GM18907 (cell line): ENCODE results near the gene HOXD10.

Source experiments
- ATAC-seq: cut with Tn5 transposase; IDR thresholded peaks from one replicate; pipeline ENCODE4 v1.9.1; 2021; ENCODE audit warnings: mild to moderate bottlenecking, moderate library complexity; ENCODE audit not compliant: unreplicated experiment

The HOXD10 gene

DNA sequence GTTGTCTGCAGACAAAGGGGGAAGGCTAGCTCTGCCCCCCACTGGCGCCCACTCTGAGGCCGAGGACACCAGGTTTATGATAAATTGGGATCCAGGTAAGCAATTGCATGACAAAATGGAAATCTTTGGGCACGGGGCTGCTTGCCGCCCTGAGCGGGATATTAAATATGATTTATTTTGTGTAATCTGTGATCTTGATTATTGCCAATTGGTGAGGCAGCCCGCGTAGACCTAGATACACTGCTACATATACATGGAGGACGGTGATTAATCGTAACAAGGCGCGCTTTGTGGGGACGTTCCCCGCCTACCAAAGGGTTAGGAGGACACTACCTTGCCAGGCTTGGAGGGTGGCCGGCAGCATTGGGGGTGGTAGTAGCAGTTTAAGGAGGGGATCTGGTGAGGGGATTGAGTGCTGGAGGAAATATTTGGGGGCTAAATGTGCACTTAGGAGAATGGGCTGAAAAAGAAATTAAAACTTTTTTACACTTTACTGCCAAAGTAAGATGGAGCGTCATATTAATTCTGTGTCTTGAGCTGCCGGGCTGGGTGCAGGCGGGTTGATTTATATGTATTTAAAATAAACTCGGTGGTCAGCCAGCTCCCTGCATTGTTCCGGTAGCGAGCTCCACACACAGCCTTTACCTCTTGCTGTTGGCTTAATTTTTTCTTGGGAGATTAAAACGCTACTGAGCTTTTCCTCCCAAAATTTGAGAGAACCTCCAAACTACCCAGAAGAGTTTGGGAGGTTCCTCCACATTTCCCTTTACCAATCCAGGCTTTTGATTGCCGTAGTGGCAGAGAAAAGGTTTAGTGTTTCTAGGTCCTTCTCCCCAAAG is 44.6 kb downstream of the HOXD10 start:
- ATAC-seq: no peak

DNA sequence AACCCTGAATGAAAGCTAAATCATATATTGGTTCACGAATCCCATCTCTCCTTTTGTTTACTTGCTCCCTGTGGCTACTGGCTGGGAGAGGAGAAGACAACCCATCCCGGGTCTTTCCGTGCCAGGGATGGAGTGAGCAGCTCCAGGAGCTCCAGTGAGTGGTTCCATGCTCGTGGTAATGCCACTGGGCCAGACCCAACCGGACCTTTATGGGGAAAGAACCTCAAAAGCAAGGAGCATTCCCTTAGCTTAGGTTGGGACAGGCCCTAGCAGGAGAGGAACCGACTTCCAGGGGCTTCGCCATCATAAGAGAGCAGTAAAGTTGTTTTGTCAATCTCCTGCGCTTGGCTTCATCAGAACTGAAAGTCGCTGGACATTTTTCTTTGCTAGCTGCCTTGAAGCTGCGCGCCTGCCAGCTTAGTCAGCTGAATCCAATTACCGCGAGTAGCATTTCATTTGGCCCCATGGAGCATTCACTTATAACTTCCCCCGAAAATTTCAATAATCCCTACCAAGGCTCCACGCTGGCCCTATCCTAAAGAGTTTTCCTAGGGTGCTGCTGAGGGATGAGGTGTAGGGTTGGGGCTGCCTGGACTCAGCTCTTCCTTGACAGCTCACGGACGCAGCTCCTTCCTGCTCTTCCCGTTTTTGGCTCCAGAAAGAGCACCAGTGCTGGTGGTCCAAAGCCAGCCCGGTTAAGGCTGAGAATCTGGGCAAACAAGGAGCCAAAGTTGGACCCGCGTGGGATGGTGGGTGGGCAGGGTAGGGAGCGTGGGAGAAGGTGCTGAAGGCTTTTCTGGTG is 45.4 kb downstream of the HOXD10 start:
- ATAC-seq: no peak

DNA sequence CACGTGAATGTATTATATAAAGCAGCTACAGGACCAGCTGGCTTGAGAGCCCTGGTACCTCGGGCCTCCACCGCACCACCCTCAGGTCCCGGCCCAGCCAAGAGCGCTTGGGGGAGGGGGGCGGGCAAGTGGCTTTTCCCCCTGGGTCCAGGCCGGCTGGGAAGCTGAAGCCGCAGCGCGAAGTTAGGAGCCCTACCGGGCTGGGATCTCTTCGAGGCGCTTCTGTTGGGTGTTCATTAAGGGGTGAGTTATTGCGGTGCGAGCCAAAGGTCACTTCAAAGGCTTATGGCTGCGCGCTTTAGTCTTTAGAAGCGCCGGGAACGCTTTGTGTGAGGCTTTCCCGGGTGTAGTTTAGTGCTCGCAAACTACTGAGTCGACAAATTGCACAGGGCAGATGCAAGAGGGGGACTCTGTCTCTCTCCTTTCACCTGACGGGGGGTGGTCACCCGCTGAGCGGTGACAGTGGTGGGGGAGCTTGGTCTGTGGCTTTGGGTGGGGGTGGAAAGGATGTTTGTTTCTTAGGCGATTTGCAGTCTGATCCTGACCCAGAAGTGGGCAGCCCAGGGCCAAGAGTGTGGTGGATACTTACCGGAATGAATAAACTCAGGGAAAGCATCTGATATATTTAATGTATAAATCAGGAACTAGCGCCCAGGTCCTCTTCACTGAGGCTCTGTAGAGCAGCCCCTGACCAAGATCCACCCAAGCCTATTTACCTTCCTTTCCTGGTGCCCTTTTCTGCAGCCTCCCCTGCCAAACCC is 46.5 kb downstream of the HOXD10 start:
- no peak for ATAC-seq

DNA sequence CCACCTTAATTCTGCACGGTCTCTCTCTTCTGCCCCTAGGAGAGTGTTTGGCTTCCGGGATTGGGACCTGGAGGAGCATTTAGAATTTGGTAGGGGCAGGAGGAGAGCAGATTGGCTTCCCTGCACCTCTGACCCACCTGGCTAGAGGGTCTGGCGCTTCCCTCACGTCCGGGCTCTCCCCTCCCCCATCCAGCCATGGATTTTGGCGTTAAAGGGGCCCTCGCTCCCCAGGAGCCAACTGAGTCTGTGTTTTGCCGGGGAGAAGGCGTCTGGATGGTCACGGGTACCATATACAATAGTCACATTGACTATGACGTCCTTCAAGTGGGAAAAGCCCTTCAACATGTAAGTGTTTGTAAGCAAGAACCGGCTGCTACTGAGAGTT is 47.1 kb downstream of the HOXD10 start:
- no peak for ATAC-seq

DNA sequence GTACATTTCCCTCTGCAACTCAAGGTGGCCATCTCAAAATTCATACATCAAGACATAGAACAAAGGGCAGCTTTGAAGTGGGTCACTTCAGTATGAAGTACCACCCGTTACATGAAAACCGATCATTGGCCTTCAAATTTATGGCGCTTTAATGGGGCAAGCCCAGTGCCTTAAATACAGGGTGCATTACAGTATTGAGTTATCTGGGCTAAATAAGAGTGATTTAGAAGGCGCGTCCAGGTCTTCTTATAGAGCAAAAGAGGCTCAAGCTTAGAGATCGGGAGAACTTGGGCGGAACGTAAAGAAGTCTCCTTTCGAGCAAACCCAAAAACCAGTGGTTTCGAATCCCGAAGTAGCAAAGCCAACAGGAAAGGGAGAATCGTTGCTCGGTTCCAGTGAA is 47.6 kb downstream of the HOXD10 start:
- no peak for ATAC-seq

DNA sequence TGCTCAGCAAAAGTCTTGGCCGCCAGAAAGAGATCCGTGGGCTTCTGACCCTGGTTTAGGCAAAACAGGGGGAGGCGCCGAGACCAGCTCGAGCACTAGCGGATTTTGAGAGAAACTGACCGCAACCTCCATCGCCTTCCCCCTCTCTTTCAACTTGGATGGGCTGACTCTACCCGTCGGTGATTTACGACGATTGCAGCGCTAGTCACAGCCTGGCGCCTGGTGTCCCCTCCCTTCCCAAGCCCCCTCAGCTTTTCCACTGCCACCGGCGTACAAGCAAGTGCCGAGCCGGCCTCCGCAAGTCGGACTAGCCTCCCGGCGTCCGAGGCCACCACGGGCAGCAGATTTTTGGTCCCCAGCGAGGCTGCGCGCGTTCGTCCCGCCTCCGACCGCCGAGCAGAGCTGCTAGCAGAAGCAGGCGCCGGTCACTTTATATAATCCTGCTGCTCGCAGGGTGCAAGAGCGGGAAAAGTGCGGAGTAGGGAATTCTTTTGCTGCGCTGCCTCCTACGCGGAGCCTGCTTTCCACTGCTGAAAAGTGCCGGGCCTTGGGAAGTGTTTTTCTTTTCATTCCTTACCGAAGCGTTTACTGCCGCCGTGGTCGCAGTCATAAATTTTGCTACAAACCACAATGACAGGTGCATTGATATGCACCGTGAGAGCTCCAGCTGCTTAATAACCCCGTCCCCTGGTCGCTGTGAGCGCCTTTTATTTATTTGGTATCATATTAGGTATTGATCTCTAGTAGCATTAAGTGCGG is 48.2 kb downstream of the HOXD10 start:
- no peak for ATAC-seq

DNA sequence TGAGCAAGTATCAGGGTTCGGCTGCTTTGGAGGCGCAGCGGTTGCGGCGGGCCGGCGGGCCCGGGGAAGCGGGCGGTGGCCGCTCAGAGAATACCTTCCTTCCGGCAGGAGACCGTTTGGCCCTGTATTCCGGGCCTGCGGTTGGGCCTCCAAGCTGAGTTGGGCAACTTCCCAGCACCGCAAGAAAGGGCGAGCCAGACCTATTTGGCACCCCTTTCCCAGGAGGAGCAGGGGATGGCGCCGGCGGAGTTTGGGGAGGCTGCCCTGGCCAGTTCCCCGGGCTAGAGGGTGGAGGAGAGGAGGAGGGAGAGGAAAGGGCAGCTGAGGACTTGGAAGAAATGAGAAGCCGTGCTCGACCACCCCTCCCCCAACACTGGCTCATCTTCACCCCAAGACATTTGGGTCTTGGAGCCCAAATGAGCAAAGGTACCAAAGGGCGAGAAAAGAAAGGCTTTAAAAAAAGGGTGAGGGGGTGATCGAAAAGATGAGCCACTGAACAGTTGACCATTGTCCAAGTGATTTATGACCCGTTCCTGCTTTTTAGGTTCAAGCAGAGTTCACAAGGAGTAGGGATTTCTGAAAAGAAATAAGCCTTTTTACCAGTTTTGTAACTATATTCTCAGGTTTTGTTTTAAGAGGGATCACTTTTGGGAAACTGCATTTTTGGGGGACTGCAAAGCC is 48.9 kb downstream of the HOXD10 start:
- ATAC-seq: no peak

DNA sequence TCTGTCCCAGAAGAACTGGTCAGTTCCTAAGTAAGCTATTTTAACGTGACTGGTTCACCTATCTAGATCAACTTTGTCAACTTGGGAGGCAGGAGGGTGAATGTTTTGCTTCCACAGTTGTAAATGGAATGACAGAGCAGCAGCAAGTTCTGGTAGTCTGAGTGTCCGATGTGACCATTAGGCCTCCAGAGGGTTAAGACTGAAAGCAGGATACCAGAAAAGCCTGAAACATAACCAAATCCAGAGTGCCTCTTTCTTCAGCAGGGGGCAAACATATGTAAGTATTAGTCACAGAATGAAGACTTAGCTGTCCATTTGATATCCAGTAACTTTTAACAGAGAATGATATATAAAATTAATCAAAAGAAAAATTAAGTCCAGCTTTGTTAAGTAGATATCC is 49.7 kb downstream of the HOXD10 start:
- ATAC-seq: no peak

DNA sequence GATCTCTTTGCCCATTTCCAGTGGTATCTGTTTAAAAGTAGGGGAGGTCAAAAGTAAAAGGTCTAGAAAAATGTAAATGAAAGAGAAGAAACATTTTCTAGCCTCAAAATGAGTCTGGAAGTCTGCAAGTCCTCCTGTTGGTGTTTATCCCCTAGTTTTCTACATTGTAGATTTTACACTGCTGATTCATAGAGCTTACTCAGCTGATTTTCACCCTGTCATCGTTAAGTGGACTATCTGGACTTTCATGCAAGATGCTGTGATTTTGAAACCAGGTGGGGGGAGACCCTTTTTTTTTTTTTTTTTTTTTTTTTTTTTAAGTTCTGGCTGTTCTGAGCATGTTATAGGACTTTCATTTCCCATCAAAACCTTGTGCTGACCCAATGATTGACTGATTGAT is 50.8 kb downstream of the HOXD10 start:
- no peak for ATAC-seq

DNA sequence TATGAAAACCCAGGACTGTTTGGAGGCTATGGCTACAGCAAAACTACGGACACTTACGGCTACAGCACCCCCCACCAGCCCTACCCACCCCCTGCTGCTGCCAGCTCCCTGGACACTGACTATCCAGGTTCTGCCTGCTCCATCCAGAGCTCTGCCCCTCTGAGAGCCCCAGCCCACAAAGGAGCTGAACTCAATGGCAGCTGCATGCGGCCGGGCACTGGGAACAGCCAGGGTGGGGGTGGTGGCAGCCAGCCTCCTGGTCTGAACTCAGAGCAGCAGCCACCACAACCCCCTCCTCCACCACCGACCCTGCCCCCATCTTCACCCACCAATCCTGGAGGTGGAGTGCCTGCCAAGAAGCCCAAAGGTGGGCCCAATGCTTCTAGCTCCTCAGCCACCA is 52.6 kb downstream of the HOXD10 start:
- ATAC-seq: no peak
